CD4-positive, alpha-beta T cell (primary cell): ENCODE results near the gene WNT9A. TPM values are rescaled to one million over a fixed set of nuclear protein-coding genes. Genes with fewer than 3 reads are reported as not detected.

Experiments
- ATAC-seq: fragments of 200-7000 bp; cut with Tn5 transposase; one replicate; pipeline ENCODE4 v1.10.0; 2022; ENCODE audit warnings: mild to moderate bottlenecking; ENCODE audit not compliant: poor library complexity
- CTCF ChIA-PET: fragments of 350-600 bp; sonication (Branson Sonifier 250); formaldehyde crosslinking; loops from one replicate; lab custom pipeline; 2021; ENCODE audit warnings: antibody characterized with exemption, inconsistent platforms; lab: Charles Lee
- POLR2A ChIA-PET: fragments of 350-600 bp; sonication (Branson Sonifier 250); formaldehyde crosslinking; loops from one replicate; lab custom pipeline; 2021; ENCODE audit warnings: antibody characterized with exemption, inconsistent platforms; lab: Charles Lee
- DNase-seq, 14 experiments: peaks; one replicate each; pipeline ENCODE4 v3.0.0-alpha.2; 2013 to 2020; ENCODE audit warnings: mixed read lengths in 2 of 14
- H3K27ac ChIP-seq, 2 donors: one replicate each; pipeline versions ENCODE4 v1.5.1 to v1.7.0; 2013; ENCODE audit warnings: low read length in 2 of 2, low read depth in 1 of 2, mild to moderate bottlenecking in 1 of 2
- H3K27me3 ChIP-seq, 2 experiments: 1 replicate in 1 of 2; 2 replicates in 1 of 2; pipeline versions ENCODE4 v1.6.1 to v1.7.0; 2013; ENCODE audit warnings: low read length in 2 of 2, control low read depth in 1 of 2, mild to moderate bottlenecking in 1 of 2, moderate library complexity in 1 of 2; ENCODE audit not compliant: insufficient read depth in 2 of 2, control insufficient read depth in 1 of 2
- H3K36me3 ChIP-seq: one replicate; pipeline ENCODE4 v1.6.1; 2013; ENCODE audit warnings: low read length, control low read depth; ENCODE audit not compliant: insufficient read depth
- H3K4me1 ChIP-seq: one replicate; pipeline ENCODE4 v1.6.1; 2013; ENCODE audit warnings: low read length, control low read depth; ENCODE audit not compliant: insufficient read depth
- H3K4me3 ChIP-seq: one replicate; pipeline ENCODE4 v1.5.1; 2013; ENCODE audit warnings: mild to moderate bottlenecking, low read length, moderate library complexity
- H3K9me3 ChIP-seq, 2 experiments: 1 replicate in 1 of 2; 2 replicates in 1 of 2; pipeline versions ENCODE4 v1.6.1 to v1.7.0; 2013; ENCODE audit warnings: low read length in 2 of 2, mild to moderate bottlenecking in 2 of 2, control low read depth in 1 of 2, moderate library complexity in 1 of 2; ENCODE audit not compliant: control insufficient read depth in 1 of 2, insufficient read depth in 1 of 2
- H3K27ac Mint-ChIP-seq: one replicate; pipeline ENCODE4 v1.8.0; 2020; ENCODE audit warnings: mixed read lengths
- H3K27me3 Mint-ChIP-seq: one replicate; pipeline ENCODE4 v1.8.0; 2021; ENCODE audit warnings: mixed read lengths
- H3K36me3 Mint-ChIP-seq: one replicate; pipeline ENCODE4 v1.8.0; 2021; ENCODE audit warnings: low read depth, mixed read lengths
- H3K4me1 Mint-ChIP-seq: one replicate; pipeline ENCODE4 v1.8.0; 2021; ENCODE audit warnings: low read depth, mixed read lengths
- H3K4me3 Mint-ChIP-seq: one replicate; pipeline ENCODE4 v1.8.0; 2020; ENCODE audit warnings: mild to moderate bottlenecking, mixed read lengths
- H3K9me3 Mint-ChIP-seq: one replicate; pipeline ENCODE4 v1.8.0; 2020; ENCODE audit warnings: mixed read lengths
- CTCF ChIP-seq: fragments of 200-600 bp; IDR thresholded peaks from one replicate; pipeline ENCODE4 v1.8.0; 2022; ENCODE audit warnings: antibody characterized with exemption, mild to moderate bottlenecking
- intact Hi-C, 2 experiments: fragments of 100-400 bp; cut with DNase I in 1 of 2; cut with micrococcal nuclease in 1 of 2; formaldehyde crosslinking; loops; one replicate each; pipeline versions ENCODE4 v1.15.1 to v1.9.0; 2023 to 2025; cut with DNase I, micrococcal nuclease
- total RNA-seq, 174 experiments: library from RNA in 2 of 174; stranded (reverse) in 2 of 174; gene quantifications; one replicate each; pipeline ENCODE4 v1.2.3 and lab custom pipeline; 2021 to 2026

Gene WNT9A
- total RNA-seq, 2 experiments from 2014 or later: not detected

- H3K27ac Mint-ChIP-seq: no peak overlapping the region
- no peak overlapping the region for H3K27ac ChIP-seq
- H3K9me3 ChIP-seq: peaks cover 0 to 15% of the 10 kb centered on the region in 2 experiments
- ATAC-seq: peak; percentile 71
- intact Hi-C loops: loop anchor here (1.0 to 5.0 kb wide), 6 partner anchors 96 to 466 kb away; no protein-coding TSS in a partner anchor
- TF ChIP-seq CTCF: peak; percentile 87
- POLR2A ChIA-PET: no interaction called here
- peaks cover 22% of the 10 kb centered on the region for H3K4me1 ChIP-seq
- CTCF ChIA-PET: interaction anchor here (0.6 kb wide), 1 partner anchor 466 kb away, joined by 3 read pairs; no protein-coding TSS in a partner anchor
- H3K36me3 Mint-ChIP-seq: no peaks in the 10 kb centered on the region
- peaks cover 13 to 19% of the 10 kb centered on the region in 2 experiments for H3K27me3 ChIP-seq
- no peaks in the 10 kb centered on the region for H3K36me3 ChIP-seq
- H3K4me3 ChIP-seq: peak overlapping the region; percentile 33
- peaks cover 19% of the 10 kb centered on the region for H3K27me3 Mint-ChIP-seq
- DNase-seq: peak in 13 of 14 experiments; percentile 35 to 75 (median 52)
- H3K4me1 Mint-ChIP-seq: no peaks in the 10 kb centered on the region
- H3K9me3 Mint-ChIP-seq: no peaks in the 10 kb centered on the region
- peak overlapping the region; percentile 72 for H3K4me3 Mint-ChIP-seq
Observed at GRCh38 chr1:227946624-227947385, 927 bp downstream of the WNT9A start.

GRCh38 chr1:227945891-227946623, 1.7 kb downstream of the WNT9A start:
- Mint-ChIP-seq H3K27me3 (peaks cover 19% of the 10 kb centered on the region), H3K4me1 (no peaks in the 10 kb centered on the region), H3K9me3 (no peaks in the 10 kb centered on the region), H3K36me3 (no peaks in the 10 kb centered on the region), H3K27ac (no peak overlapping the region), H3K4me3 (peak overlapping the region; percentile 72)
- DNase-seq: peak in 3 of 14 experiments; percentile 16 to 39 (median 32)
- ATAC-seq: peak; percentile 10
- CTCF ChIA-PET: no interaction called here
- Histone ChIP-seq H3K27ac (no peak overlapping the region), H3K4me1 (peaks cover 22% of the 10 kb centered on the region), H3K36me3 (no peaks in the 10 kb centered on the region), H3K4me3 (no peak overlapping the region), H3K27me3 (peaks cover 13 to 19% of the 10 kb centered on the region in 2 experiments), H3K9me3 (peaks cover 0 to 15% of the 10 kb centered on the region in 2 experiments)
- intact Hi-C loops: loop anchor here (1.0 to 5.0 kb wide), 6 partner anchors 95 to 465 kb away; no protein-coding TSS in a partner anchor
- TF ChIP-seq CTCF: no peak
- POLR2A ChIA-PET: no interaction called here

GRCh38 chr1:227944931-227945890, 2.5 kb downstream of the WNT9A start:
- ATAC-seq: no peak
- H3K27ac ChIP-seq: no peak overlapping the region
- H3K36me3 Mint-ChIP-seq: no peaks in the 10 kb centered on the region
- no peaks in the 10 kb centered on the region for H3K4me1 Mint-ChIP-seq
- H3K4me1 ChIP-seq: peaks cover 22% of the 10 kb centered on the region
- intact Hi-C loops: loop anchor here in 1 of 2 experiments (5.0 kb wide), 1 partner anchor 403 kb away; no protein-coding TSS in a partner anchor
- no peaks in the 10 kb centered on the region for H3K9me3 Mint-ChIP-seq
- DNase-seq: peak in 1 of 14 experiments; percentile 30
- H3K9me3 ChIP-seq: peaks cover 0 to 15% of the 10 kb centered on the region in 2 experiments
- no peak overlapping the region for H3K4me3 ChIP-seq
- no peak for TF ChIP-seq CTCF
- H3K4me3 Mint-ChIP-seq: no peak overlapping the region
- H3K27me3 ChIP-seq: peaks cover 13 to 19% of the 10 kb centered on the region in 2 experiments
- no peaks in the 10 kb centered on the region for H3K36me3 ChIP-seq
- H3K27me3 Mint-ChIP-seq: peaks cover 13% of the 10 kb centered on the region
- no peak overlapping the region for H3K27ac Mint-ChIP-seq
- ChIA-PET CTCF (no interaction called here), POLR2A (no interaction called here)
